Muscle layer of duodenum (tissue), 2 donors: ENCODE results near the gene CHST5.
A peak's percentile ranks its signal among the peaks of the same experiment; 100 is the strongest.

Source experiments
- H3K27ac ChIP-seq: one replicate; pipeline ENCODE4 v1.7.0; 2013; ENCODE audit warnings: mild to moderate bottlenecking, low read length
- H3K27me3 ChIP-seq: one replicate; pipeline ENCODE4 v1.7.0; 2013; ENCODE audit warnings: low read depth, mild to moderate bottlenecking, control low read depth, low read length
- H3K36me3 ChIP-seq, 2 donors: one replicate each; pipeline ENCODE4 v1.7.0; 2013; ENCODE audit warnings: low read length in 2 of 2, control low read depth in 1 of 2, mild to moderate bottlenecking in 1 of 2; ENCODE audit not compliant: insufficient read depth in 2 of 2, control insufficient read depth in 1 of 2
- H3K4me1 ChIP-seq, 2 donors: one replicate each; pipeline ENCODE4 v1.7.0; 2013; ENCODE audit warnings: low read length in 2 of 2, mild to moderate bottlenecking in 2 of 2, control low read depth in 1 of 2, moderate library complexity in 1 of 2; ENCODE audit not compliant: insufficient read depth in 2 of 2, control insufficient read depth in 1 of 2
- H3K4me3 ChIP-seq, 2 donors: one replicate each; pipeline ENCODE4 v1.7.0; 2013; ENCODE audit warnings: low read length in 2 of 2, low read depth in 1 of 2, mild to moderate bottlenecking in 1 of 2
- H3K9me3 ChIP-seq, 2 donors: one replicate each; pipeline ENCODE4 v1.7.0; 2013; ENCODE audit warnings: low read length in 2 of 2, control low read depth in 1 of 2, mild to moderate bottlenecking in 1 of 2; ENCODE audit not compliant: control insufficient read depth in 1 of 2
- donor health status: healthy.

CHST5 gene

DNA sequence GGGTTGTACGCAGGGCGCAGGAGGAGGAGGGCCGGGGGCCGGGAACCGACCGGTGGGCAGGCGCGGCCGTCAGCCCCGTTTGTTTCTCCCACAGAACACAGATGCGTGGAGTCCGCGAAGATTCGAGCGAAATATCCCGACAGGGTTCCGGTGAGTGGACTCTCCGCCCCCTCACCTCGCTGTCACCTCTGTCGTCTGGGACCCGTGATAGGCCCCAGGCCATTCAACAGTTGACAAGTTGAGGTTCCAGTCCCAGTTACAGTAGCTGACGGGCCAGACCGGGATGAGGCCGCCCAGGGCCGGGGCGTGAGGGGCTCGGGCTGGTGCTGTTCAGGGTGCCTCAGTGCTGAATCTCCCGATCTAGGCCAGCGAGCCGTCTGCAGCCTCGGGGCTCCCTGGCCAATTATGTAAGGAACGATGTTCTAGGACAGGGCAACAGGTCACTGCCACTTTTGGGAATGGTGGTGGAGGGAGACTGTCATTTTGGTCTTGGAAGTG is 30.9 kb upstream of the CHST5 start:
- peaks cover 9 to 50% of the 10 kb centered on the region in 2 donors for H3K4me1 ChIP-seq
- H3K27me3 ChIP-seq, result no peaks in the 10 kb centered on the region
- peak overlapping the region; percentile 93 to 99 for H3K4me3 ChIP-seq
- H3K36me3 ChIP-seq, result peaks cover 24 to 36% of the 10 kb centered on the region in 2 donors
- H3K27ac ChIP-seq, result peak overlapping the region; percentile 8
- H3K9me3 ChIP-seq, result no peaks in the 10 kb centered on the region

DNA sequence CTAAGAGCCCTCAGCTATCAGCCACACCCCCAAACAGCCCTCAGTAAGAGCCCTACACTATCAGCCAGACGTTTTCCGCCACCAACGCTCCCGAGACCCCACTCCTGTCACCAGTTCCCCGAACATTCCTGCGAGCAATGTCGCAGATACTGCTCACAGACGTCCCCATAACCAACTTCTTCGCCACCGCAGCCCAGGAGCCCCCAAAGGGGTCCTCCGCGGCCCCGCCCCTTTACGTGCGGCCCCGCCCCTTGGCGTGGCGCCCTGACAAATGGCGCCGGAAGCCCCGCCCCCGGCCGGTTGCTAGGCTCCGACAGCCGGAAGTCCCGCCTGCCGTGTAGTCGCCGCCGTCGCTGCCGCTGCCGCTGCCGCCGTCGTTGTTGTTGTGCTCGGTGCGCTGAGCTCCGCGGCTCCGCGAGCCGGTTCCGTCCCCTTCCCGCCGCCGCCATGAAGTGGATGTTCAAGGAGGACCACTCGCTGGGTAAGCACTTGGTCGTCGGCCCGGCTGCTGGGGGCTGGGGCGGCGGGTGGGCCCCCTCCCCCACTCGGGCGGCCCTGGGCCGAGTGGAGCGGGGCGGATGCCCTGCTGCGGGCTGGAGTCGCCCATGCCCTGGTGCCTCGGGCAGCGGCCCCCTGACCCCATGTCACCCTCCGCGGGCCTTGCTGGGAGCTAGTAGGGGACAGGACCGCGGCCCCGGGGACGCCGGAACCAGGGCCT is 30.3 kb upstream of the CHST5 start, which contains the start of gene GABARAPL2:
Gene GABARAPL2, plus strand, starts transcription at position 340 of the 718 bp plus-strand sequence. Its CDS starts 108 bp downstream, at position 448.
- no peaks in the 10 kb centered on the region for H3K27me3 ChIP-seq
- no peaks in the 10 kb centered on the region for H3K9me3 ChIP-seq
- peaks cover 24 to 30% of the 10 kb centered on the region in 2 donors for H3K36me3 ChIP-seq
- H3K27ac ChIP-seq, result peak within 1 kb of the TSS; percentile 72
- peaks cover 9 to 46% of the 10 kb centered on the region in 2 donors for H3K4me1 ChIP-seq
- H3K4me3 ChIP-seq, result peak within 1 kb of the TSS; percentile 93 to 99

DNA sequence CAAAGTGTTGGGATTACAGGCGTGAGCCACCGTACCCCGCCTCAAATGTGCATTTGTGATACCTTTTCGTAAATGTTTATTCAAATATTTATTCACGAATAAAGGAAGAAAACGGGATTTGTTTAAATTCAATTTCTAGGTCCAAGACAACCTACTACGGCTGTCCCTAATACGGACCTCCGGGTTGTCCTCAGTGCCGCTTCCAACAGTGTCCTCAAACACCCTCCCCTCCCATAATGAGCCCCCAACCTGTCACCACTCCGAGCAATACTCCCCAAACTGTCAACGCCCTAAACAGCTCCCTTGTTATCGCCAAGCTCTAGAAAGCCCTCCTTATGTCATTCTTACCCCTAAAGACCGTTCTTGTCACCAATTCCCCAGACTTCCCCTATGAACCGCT is 29.7 kb upstream of the CHST5 start:
- peaks cover 24 to 27% of the 10 kb centered on the region in 2 donors for H3K36me3 ChIP-seq
- no peaks in the 10 kb centered on the region for H3K27me3 ChIP-seq
- peak overlapping the region; percentile 72 for H3K27ac ChIP-seq
- H3K4me1 ChIP-seq, result peaks cover 9 to 43% of the 10 kb centered on the region in 2 donors
- H3K4me3 ChIP-seq, result peak overlapping the region; percentile 93 to 99
- no peaks in the 10 kb centered on the region for H3K9me3 ChIP-seq

DNA sequence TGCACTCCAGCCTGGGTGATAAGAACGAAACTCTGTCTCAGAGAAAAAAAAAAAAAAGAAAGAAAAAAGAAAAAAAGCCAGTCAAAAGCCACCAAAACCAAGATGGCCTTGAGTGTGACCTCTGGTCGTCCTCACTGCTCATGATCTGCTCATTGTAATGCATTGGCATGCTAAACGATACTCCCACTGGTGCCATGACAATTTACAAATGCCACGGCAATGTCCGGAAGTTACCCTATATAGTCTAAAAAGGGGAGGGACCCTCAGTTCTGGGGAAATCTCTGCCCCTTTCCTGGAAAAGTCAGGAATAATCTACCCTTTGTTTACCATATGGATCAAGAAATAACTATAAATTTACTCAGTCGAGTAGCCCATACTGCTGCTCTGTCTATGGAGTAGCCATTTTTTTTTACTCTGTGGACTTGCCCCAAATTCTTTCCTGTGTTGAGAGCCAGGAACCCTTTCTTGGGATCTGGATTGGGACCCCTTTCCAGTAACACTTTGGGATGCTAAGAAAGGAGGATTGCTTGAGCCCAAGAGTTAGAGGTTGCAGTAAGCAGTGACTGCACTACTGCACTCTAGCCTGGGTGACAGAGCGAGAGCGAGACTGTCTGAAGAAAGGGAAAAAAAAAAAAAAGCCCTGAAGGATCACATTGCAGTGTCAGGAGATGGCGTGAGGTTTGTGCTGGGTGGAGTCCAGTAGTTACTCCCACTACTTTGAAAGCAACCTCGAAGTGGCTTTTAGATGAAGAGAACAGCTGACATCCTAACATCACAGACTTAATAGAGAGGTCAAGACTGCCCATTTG is 23.9 kb upstream of the CHST5 start:
- Histone ChIP-seq H3K36me3 (no peaks in the 10 kb centered on the region), H3K4me1 (peaks cover 0 to 5% of the 10 kb centered on the region in 2 donors), H3K9me3 (no peaks in the 10 kb centered on the region), H3K4me3 (no peak overlapping the region), H3K27me3 (no peaks in the 10 kb centered on the region), H3K27ac (no peak overlapping the region)

DNA sequence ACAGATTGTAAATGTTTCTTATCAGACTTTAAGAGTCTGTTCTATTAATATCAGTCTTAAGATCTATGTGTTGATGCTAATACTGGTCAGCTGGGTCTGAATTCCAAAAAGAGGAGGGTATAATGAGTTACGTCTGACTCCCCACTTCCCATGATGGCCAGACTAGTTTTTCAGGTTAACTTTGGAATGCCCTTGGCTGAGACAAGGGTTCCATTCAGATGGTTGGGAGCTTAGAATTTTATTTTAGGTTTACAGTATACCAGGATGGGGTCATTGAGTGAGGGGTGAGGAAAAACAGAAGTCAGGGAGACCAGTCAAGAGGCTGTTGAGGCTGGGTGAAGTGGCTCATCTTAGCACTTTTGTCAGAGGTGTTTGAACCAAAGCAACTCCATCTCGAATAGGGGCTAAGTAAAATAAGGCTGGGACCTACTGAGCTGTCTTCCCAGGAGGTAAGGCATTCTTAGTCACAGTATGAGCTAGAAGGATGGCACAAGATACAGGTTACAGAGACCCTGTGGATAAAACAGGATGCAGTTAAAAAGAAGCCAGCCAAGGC is 23.0 kb upstream of the CHST5 start:
- Histone ChIP-seq H3K4me3 (no peak overlapping the region), H3K9me3 (no peaks in the 10 kb centered on the region), H3K4me1 (peaks cover 0 to 8% of the 10 kb centered on the region in 2 donors), H3K27me3 (no peaks in the 10 kb centered on the region), H3K27ac (no peak overlapping the region), H3K36me3 (no peaks in the 10 kb centered on the region)

DNA sequence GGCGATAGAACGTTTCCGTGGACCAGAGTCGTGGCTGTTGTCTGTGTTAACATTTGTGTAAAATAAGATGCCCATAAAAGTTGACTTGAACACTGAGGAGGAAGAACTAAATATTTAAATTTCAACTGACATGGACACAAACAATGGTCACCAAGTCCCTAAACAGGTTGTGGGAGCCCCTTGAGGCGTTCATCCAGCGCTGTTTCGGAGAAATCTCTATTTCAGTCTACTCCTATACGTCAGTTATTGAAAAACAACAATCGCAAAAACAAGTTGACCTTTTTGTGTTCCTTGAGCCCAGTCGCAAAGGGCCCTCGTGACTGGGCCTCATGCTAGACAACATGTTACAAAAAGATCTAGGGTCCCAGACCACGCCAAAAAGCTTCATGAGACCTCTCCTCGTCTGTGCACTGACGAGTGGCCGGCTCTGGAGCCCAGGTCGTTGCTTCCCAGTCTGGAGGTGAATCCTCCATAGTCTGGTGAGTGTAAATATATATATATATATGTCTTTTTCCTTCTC is 20.6 kb upstream of the CHST5 start:
- peak overlapping the region; percentile 78 to 95 for H3K4me3 ChIP-seq
- H3K27ac ChIP-seq, result peak overlapping the region; percentile 75
- peaks cover 0 to 8% of the 10 kb centered on the region in 2 donors for H3K4me1 ChIP-seq
- H3K36me3 ChIP-seq, result no peaks in the 10 kb centered on the region
- H3K9me3 ChIP-seq, result no peaks in the 10 kb centered on the region
- no peaks in the 10 kb centered on the region for H3K27me3 ChIP-seq

DNA sequence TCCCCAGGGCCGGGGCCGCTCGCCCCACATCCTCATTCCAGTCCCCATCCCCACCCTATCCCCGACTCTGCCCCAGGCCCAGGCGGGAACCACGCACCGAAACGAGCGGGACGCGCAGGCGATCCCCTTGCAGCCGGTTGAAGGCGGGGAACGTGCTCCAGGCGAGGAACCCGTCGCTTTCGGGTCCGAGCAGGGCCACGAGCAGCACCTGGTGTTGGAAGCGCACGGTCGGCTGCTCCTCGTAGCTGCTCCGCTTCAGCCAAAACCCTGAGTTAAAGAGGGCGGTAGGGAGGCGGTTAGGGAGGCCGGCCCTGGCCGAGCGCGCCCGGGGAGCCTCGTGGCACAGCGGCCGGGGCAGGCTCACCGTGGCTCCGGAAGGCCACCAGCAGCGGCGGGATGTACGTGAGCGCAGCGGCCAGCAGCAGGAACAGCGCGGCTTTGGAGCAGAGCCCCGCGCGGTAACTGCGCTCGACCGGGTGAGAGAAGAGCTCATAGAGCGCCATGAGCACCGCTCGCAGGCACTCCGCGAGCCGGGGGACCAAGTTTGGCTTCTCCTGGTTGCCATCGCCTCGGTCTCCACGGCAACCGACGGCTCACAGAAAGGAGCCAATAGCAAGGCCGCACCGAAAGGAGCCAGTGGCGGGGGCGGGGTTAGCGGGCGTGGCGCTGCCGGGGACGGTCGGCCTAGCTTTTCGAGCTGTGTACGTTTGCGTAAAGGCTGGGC is 20.0 kb upstream of the CHST5 start, which contains the start of gene TMEM231:
Gene TMEM231, minus strand, starts transcription at position 546 of the 724 bp plus-strand sequence. Its CDS starts 43 bp downstream, at position 503.
- no peaks in the 10 kb centered on the region for H3K27me3 ChIP-seq
- H3K4me1 ChIP-seq, result peaks cover 0 to 8% of the 10 kb centered on the region in 2 donors
- no peaks in the 10 kb centered on the region for H3K36me3 ChIP-seq
- H3K27ac ChIP-seq, result peak within 1 kb of the TSS; percentile 75
- no peaks in the 10 kb centered on the region for H3K9me3 ChIP-seq
- peak within 1 kb of the TSS; percentile 78 to 95 for H3K4me3 ChIP-seq

DNA sequence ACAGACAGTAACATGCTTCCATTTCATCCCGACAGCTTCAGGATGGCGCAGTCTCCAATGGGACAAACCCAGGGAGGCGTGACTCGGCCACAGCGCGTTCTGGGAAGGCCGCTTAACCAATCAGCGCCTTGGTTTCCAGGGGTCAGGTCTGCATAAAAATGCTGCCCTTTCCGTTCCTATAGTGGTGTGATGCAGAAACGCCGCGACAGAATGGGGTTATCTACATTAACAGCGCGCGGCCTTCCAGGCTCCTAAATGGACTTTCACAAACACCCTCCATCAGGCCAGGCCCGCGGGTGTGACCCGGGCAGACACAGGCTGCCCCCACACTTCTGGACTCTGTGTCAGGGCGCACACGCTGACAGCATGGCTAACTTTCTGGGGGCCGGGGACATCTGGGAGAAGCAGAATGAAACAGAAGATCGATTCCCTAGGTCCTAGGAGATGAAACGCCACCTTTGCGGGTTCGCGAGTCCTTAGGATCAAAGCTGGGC is 19.4 kb upstream of the CHST5 start:
- Histone ChIP-seq H3K27me3 (no peaks in the 10 kb centered on the region), H3K9me3 (no peaks in the 10 kb centered on the region), H3K4me3 (peak overlapping the region; percentile 78 to 95), H3K36me3 (no peaks in the 10 kb centered on the region), H3K4me1 (peaks cover 0 to 8% of the 10 kb centered on the region in 2 donors), H3K27ac (peak overlapping the region; percentile 72)

DNA sequence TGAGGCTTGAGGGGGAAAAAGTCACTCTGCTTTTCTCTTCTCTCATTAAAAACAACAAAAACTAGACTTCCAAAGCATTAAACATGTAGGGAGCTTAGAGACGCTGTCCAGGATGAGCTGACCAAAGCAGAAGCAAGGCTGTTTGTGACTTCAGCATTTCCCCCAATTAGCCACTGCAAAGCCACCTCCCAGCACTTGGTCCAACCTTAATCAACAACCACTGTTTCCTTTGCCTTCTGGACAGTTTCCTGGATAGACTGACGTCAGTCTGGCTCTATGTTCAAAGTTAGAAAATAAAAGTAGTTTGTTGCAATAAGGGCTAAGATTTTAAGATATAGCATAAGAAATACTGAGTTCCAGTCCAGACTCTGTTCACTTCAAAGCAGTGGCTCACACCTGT is 17.0 kb upstream of the CHST5 start:
- H3K27me3 ChIP-seq, result no peaks in the 10 kb centered on the region
- peaks cover 0 to 8% of the 10 kb centered on the region in 2 donors for H3K4me1 ChIP-seq
- no peak overlapping the region for H3K27ac ChIP-seq
- no peaks in the 10 kb centered on the region for H3K36me3 ChIP-seq
- no peaks in the 10 kb centered on the region for H3K9me3 ChIP-seq
- no peak overlapping the region for H3K4me3 ChIP-seq

DNA sequence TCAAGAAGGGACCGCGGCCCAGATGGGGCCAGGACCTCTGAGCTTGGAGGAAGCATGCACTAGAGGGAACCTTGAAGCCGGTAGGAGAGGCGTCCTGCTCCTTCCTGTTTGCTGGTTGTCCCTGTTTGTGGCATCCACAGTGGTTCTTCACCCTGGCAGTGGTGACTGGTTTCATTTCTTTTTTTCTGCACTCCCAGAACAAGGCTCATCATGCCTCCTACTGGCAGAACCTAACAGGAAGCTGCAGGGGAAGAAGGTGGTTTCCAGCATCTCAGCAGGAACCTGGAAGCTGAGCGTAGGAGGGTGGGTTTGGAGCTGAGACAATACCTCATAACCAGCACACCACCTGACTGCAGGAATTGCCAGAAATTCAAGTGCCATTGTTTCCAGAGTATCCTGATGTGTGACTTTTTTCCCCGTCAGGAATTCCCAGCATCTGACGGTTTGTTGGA is 14.3 kb upstream of the CHST5 start:
- H3K27ac ChIP-seq, result no peak overlapping the region
- peaks cover 0 to 5% of the 10 kb centered on the region in 2 donors for H3K4me1 ChIP-seq
- H3K4me3 ChIP-seq, result no peak overlapping the region
- H3K27me3 ChIP-seq, result no peaks in the 10 kb centered on the region
- no peaks in the 10 kb centered on the region for H3K36me3 ChIP-seq
- H3K9me3 ChIP-seq, result no peaks in the 10 kb centered on the region
